Measurements from ENCODE around the gene JSRP1. TPM values are rescaled to one million over a fixed set of nuclear protein-coding genes. Genes with fewer than 3 reads are reported as not detected.

JSRP1 gene
- total RNA-seq, 1 donor from 2014 or later = not detected

DNA sequence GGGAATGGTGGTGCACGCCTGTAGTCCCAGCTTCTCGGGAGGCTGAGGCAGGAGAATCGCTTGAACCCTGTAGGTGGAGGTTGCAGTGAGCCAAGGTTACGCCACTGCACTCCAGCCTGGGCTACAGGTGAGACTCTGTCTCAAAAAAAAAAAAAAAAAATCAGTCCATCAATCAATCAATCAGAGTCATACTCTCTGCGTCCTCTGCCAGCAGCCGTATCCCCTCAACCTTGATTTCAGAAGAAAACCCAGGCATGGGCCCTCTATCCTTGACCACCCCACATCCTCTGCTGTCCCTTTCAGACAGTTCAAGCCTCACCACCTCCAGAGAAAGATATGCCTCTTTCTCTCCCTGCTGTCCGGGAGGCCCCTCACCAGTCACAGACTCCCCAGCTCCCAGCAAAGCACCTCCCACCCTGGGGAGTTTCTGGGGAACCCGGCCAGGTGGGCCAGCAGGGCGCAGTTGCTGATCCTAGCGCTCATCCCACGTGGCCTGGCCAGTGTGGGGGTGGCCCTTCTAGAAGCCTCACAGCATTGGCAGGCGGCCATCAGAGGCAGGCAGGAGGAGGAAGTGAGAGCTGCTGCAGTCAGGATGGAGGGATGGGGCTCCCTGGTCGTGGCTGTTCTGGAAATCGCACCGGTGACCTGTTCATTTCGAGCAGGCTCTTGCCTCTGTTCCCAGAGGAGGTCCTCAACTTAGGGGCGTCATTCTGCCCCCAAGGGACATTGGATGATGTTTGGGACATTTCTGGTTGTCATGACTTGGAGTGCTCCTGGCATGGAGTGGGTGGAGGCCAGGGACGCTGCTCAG is 10.2 kb upstream of the JSRP1 start:
- no peak for DNase-seq (ENCODE audit: low spot score)

DNA sequence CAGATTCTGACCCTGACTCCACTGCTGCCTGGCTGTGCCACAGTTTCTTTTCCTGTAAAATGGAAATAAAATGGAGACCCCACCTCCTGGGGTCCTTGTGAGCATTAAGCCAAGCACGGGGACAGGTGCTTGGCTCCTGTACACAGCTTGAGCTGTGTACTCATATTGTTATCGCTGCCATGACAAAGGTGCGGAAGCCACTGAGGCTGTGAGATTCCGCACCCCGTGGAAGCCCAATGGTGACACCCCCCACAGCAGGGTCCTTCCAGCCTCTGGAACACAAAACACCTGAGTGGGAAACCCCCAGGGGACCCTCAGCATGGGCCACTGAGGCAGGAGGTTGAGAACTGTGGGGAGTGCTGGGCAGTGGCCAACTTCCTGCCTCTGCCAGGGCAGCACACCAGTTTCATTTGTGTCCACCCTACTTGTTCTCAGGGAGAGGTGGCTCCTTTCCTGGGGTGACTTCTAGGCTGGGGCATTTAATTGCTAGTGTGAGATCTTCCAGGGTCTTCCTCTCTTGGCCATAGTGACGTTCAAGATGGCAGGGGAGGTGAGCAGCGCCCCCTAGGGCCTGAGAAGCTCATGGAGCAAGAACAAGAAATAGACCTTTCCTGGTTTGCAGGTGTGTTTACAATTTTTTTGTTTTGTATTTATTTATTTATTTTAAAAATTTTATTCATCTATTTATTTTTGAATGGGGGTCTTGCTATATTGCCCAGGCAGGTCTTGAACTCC is 5.4 kb upstream of the JSRP1 start:
- DNase-seq (ENCODE audit: low spot score) = no peak

DNA sequence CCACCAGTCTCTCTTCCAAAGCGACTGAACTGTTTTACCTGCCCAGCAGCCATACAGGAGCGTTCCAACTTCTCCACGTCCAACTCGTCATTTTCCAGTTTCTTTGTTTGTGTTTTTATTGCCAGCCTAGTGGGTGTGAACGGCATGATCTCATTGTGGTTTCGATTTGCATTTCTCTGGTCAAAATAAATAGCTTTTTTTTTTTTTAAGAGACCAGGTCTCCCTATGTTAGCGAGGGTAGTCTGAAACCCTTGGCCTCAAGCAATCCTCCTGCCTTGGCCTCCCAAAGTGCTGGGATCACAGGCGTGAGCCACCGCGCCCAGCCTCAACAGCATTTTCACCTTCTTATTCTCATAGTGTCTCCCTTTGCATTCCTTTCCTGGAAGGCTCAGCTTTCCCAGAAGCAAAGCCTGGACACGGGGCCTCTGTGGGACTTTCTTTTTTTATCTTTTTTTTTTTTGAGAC is 4.2 kb upstream of the JSRP1 start:
- no peak for DNase-seq (ENCODE audit: low spot score)

DNA sequence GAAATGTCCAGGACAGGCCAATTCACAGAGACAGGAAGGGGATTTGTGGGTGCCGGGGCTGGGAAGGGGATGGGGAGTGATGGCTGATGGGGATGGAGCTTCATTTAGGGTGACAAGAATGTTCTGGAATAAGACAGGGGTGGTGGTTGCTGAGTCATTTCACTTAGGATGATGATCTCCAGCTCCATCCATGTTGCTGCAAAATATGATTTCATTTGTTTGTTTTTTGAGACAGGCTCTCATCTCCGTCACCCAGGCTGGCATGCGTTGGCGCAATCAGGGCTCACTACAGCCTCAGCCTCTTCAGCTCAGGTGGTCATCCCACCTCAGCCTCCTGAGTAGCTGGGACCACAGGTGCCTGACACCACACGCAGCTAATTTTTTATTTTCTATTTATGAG is 3.1 kb upstream of the JSRP1 start:
- DNase-seq (ENCODE audit: low spot score) = no peak

DNA sequence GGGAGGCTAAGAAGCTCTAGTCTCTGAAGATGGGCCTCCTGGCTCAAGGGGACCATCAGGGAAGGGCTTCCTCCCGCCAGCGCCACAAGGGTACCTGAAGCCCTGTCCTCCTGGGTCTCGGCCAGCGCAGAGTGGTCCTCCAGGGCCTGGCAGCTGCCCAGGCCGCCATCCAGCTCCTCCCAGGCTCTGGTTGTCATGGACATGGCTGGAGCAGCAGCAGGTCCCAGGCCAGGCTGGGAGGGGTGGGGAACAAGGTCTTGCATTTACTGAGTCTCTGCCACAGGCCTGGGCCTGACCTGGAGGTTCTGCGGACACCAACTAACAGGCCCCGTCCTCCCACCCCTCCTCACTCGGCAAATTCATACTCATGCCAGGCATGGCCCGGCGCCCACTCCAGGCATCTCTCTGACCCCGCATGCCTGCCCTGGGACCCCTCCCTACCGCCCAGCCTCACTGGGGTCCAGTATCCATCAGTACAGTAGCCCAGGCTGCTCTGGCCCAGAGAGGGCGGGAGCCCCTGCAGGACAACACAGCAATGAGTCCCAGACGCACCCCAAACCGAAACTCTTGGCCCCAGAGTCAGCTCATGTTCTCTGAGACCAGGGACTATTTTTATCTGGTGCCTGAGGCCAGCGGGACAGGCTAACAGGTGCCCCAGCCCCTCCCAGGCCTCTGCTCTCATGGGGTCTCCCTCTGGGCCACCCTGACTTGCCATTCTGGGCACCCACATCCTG is 938 bp downstream of the JSRP1 start:
- no peak for DNase-seq (ENCODE audit: low spot score)

DNA sequence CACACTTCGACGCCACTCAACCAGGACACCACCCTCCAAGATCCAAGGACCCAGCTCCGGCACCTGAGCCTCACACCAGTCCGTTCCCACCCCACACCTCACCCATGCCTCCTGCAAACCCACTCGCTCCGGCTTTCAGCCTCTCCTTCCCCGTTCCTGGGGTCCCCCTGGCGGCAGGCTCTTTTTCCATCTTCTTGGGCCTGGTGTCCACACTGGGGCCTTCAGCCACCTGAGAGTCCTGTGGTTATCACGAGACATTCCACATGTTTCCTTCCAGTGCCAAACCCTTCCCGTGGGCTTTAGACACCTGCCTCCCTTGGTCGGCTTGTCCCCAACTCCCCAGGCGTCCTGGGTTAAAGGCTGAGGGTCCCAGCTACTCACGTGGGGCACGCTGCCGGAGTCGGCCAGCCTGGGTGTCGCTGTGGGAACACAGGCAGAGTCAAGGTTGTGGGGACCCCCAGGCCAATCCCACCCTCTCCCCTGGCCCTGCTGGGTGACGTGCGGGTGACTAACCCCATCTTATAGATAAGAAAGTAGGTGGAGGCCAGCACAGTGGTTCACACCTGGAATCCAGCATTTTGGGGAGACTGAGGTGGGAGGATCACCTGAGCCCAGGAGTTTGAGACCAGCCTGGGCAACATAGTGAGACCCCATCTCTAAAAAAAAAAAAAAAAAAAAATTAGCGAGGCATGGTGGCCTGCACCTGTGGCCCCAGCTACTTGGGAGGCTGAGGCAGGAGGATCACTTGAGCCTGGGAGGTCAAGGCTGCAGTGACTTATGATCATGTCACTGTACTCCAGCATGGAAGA is 1.9 kb downstream of the JSRP1 start:
- DNase-seq (ENCODE audit: low spot score) = no peak

DNA sequence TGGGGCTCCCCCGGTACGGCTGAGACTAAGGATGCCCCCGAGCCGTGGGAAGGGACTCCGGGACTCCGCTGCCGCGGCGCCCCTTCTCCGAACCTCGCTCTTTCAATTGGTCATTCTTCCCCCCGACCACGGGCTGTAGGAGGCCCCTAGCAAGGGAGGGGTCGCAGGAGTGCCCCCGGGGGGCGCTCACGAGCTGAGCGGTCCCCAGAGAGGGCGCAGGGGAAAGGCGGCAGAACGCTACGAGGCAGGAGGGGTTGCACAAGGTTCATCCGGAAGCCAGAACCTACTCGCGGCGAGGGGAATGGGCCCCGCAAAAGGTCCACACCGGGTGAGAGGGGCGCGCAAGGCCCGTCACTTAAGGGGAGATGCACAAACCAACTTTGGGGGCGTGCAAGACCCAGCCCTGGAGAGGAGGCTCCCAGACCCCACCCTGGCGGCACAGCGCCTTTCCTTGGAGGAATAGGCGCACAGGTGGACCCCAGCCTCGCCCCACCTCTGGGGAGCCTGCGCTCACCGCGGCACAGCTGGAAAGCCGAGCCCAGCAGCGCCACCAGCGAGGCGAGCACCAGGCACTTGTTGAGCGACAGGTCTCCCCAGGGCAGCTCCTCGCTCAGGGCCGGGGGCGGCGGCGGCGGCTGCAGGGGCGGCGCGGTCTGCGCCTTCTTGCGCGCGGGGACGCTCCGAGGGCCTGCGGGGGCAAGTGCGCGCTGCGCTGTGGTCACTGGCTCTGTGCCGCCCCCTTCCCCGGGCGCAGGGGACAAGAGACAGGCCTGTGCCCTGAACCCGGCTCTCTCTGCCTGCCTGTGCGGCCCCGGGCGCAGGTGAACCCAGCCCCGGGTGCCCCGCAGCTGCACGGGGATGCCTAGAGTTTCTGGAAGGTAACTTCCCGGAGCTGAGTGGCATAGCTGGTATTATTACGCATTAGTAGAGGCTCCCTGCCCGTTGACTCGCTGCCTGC is 2.8 kb downstream of the JSRP1 start:
- no peak for DNase-seq (ENCODE audit: low spot score)

DNA sequence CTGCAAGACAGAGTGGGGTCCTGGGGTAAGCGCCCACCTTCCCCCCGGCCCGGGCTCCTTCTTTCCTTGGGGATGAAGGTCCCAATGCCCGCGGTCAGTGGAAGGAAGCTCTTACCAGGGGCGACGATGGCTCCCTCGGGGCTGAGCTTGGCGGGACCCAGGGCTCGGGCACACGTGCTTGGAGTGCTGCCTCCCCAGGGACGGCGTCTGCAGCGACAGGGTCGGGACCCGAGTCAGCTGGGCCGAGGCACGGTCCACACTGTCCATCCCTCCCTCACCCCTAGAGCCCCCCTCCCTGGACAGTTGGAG is 3.5 kb downstream of the JSRP1 start:
- DNase-seq (ENCODE audit: low spot score) = no peak

DNA sequence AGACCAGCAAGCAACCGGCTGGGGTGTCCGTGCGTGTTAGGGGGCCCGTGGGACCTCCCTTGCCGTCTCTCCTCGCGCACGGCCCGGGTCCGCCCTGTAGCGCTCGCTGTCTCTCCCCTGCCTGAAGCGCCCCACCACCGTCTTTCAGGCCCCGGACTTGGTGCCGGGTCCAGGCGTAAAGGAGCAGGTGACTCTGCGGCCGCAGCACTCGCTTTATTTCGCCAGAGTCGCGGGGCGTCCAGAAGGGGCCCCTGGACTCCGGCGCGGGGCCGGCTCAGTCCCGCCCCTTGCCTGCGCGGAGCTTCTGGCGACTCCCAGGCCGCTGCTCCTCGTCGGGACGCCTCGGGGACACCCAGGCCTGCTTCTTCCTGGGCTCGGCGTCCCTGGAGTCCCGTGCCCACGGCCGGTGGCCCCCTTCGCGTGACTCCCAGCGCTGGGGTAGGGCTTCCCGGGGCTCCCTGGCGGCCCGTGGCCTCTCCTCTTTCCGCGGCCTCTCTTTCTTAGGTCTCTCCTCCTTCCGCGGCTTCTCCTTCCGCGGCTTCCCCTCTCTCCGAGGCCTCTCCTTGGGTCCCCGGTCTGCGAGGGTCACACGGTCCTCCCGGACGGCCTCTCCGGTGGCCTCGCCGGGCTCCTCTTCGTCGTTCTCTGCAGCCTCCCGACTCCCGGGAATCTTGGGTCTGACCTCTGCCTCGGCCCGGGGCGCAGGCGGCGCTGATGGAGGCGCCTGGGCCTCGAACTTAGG is 4.0 kb downstream of the JSRP1 start:
- no peak for DNase-seq (ENCODE audit: low spot score)

DNA sequence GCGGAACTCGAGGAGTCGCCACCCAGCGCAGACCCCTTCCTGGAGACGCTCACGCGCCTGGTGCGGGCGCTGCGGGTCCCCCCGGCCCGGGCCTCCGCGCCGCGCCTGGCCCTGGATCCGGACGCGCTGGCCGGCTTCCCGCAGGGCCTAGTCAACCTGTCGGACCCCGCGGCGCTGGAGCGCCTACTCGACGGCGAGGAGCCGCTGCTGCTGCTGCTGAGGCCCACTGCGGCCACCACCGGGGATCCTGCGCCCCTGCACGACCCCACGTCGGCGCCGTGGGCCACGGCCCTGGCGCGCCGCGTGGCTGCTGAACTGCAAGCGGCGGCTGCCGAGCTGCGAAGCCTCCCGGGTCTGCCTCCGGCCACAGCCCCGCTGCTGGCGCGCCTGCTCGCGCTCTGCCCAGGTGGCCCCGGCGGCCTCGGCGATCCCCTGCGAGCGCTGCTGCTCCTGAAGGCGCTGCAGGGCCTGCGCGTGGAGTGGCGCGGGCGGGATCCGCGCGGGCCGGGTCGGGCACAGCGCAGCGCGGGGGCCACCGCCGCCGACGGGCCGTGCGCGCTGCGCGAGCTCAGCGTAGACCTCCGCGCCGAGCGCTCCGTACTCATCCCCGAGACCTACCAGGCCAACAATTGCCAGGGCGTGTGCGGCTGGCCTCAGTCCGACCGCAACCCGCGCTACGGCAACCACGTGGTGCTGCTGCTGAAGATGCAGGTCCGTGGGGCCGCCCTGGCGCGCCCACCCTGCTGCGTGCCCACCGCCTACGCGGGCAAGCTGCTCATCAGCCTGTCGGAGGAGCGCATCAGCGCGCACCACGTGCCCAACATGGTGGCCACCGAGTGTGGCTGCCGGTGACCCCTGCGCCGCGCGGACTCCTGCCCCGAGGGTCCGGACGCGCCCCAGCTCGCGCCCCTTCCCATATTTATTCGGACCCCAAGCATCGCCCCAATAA is 4.8 kb downstream of the JSRP1 start:
- no peak for DNase-seq (ENCODE audit: low spot score)

DNA sequence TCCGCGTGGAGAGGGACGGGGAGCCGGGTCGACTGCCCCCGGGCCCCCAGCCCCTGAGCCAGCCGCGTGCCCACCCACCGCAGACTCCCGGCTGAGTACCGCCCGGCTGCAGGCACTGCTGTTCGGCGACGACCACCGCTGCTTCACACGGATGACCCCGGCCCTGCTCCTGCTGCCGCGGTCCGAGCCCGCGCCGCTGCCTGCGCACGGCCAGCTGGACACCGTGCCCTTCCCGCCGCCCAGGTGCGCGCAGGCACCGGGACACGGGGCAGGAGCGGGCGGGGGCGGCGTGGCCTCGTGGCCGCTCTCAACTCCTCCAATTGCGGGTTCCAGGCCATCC is 5.5 kb downstream of the JSRP1 start:
- DNase-seq (ENCODE audit: low spot score) = no peak

DNA sequence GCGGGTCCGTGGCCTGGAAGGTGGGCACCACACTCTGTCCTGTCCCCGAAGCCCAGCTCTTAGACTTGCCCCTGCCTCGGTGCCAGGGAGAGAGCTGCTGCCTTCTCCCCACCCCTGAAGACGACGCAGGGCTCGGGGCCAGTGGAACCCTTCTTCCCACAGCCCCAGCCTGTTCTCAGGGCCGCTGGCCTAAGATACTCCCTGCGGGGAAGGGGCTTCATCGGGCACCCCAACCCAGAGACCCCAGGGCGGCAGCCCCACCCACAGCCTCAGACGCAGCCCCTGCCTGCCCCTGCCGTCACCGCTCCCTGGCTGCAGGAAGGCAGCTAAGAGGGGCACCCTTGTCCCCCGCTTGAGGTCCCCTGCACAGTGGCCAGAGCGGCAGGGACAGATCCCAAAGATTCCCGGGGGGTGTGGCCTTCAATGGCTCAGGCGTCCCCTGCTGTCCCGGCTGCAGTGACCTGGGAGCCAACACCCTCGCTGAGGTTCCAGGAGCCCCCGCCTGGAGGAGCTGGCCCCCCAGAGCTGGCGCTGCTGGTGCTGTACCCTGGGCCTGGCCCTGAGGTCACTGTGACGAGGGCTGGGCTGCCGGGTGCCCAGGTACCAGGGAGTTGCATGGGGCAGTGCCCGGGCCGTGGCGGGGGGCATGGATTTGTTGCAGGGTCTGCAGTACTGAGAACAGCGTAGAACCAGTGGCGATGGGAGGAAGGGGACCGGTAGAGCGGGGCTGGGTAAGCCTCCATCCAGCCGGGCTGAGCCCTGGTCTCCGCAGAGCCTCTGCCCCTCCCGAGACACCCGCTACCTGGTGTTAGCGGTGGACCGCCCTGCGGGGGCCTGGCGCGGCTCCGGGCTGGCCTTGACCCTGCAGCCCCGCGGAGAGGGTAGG is 6.1 kb downstream of the JSRP1 start:
- DNase-seq (ENCODE audit: low spot score) = no peak

DNA sequence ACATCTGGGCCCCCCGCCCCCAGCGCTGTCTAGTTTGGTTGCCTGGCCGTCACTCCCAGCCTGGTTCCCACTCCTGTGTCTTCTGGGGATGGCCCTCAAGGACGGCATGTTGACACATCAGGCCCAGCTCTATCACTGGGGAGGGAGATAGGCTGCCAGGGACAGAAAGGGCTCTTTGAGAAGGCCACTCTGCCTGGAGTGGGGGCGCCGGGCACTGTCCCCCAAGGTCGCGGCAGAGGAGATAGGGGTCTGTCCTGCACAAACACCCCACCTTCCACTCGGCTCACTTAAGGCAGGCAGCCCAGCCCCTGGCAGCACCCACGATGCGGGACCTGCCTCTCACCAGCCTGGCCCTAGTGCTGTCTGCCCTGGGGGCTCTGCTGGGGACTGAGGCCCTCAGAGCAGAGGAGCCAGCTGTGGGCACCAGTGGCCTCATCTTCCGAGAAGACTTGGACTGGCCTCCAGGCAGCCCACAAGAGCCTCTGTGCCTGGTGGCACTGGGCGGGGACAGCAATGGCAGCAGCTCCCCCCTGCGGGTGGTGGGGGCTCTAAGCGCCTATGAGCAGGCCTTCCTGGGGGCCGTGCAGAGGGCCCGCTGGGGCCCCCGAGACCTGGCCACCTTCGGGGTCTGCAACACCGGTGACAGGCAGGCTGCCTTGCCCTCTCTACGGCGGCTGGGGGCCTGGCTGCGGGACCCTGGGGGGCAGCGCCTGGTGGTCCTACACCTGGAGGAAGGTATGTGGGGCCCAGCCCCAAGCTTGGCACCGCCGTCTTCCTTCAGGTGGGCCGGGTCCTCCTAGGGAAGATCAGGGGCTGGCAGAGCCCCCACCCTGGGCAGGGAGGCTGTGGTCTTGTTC is 7.0 kb downstream of the JSRP1 start, which contains the start of gene AMH:
Gene AMH, plus strand, starts transcription at position 314 of the 857 bp plus-strand sequence. Its CDS starts 10 bp downstream, at position 324.
- DNase-seq (ENCODE audit: low spot score) = no peak

DNA sequence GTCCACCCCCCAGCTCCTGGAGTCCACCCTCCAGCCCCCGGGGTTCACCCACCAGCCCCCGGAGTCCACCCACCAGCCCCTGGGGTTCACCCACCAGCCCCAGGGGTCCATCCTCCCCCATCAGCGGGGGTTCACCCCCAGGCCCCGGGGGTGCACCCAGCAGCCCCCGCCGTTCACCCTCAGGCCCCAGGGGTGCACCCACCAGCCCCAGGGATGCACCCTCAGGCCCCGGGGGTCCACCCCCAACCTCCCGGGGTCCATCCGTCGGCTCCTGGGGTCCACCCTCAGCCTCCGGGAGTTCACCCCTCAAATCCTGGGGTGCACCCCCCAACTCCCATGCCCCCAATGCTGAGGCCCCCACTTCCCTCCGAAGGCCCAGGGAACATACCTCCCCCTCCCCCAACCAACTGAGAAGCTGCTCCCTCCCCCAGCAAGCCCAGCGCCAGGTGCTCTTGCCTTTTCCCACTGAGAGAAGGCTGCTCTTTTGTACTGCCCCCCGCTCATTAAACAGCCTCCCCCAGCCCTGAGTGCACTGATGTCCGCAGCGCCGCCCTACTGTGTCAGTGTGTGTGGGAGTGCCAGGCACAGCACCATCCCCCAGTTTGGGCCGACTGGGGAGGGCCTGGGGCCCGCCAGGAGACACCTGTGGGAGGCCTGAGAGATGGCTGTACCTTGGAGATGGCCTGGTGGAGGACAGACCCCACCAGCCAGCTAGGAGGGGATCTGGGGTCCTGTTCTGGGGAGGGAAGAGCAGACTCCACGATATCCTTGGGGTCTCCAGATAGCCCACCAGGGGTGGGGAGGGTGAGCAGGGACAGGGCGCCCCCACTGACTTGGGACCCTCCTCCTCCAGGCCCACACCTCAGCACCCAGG is 7.8 kb downstream of the JSRP1 start:
- no peak for DNase-seq (ENCODE audit: low spot score)

DNA sequence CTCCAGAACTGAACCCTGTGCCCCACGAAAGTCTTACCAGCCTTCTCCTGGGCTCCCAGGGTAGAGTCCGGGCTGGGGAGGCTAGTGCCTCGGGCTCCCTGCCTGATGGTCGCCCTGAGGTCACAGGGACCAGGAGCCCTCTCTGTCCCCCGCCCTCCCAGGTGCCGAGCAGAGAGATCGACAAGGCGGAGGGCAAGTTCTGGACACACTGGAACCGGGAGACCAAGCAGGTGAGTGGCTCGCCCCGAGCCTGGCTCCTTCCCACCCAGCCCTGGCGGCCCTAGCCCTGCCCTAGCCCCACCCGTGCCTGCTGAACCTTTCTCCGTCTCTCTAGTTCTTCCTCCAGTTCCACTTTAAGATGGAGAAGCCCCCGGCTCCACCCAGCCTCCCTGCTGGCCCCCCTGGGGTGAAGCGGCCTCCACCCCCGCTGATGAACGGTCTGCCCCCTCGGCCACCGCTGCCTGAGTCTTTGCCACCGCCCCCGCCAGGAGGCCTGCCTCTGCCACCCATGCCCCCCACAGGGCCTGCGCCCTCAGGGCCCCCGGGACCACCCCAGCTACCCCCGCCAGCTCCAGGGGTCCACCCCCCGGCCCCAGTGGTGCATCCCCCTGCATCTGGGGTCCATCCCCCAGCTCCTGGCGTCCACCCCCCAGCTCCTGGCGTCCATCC is 8.7 kb downstream of the JSRP1 start:
- no peak for DNase-seq (ENCODE audit: low spot score)

Data from mesenteric fat pad (tissue), 1 donor.